ENCODE measurements around the gene GPR85.
"Not testable (repeated sequence)": the region's sequence is repeated elsewhere in the genome, so short reads cannot be mapped to it uniquely, and the experiment has no call there.

The GPR85 gene

DNA sequence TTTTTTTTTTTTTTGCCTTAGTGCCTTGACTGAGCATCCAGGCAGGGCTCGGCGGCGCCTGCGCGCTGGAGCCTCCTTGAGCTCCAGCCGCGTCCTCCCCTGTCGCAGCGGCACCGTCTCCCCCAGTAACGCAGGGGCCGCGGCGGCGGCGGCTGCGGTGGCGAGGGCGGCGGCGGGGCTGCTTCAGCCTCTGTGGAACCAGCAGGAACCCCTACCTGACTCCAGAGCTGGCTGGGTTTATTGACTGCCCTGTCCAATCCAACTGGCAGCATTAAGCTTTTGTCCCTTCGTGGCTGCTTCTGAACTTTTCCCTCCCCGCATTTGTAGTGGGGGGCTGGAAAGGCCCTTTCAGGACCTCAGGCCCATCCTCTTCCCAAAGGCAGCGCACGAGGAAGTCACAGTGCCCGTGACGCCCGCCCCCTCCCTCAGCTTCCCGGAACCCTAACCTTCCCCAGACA, at the start of gene GPR85:
TSS of gene GPR85 (minus strand) at position 397 of the 458 bp plus-strand sequence. CDS start 2,106 bp downstream, outside the sequence.
- DNase-seq (ENCODE audit: low spot score), result peak; percentile 60

DNA sequence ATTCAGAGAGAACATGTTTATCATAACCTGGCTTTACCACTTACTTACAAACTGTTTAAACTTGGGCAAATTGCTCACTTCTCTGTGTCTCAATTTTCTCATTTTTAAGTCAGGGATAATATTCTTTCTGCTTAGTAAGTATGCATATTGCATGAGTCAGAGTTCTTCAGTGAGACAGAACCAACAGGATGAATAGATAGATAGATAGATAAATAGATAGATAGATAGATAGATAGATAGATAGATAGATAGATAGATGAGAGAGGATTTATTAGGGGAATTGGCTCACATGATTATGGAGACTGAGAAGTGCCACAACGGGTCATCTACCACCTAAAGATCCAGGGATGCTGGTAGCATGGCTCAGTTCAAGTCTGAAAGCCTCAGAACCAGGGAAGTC, 47.4 kb upstream of the GPR85 start:
- DNase-seq (ENCODE audit: low spot score), result no peak

DNA sequence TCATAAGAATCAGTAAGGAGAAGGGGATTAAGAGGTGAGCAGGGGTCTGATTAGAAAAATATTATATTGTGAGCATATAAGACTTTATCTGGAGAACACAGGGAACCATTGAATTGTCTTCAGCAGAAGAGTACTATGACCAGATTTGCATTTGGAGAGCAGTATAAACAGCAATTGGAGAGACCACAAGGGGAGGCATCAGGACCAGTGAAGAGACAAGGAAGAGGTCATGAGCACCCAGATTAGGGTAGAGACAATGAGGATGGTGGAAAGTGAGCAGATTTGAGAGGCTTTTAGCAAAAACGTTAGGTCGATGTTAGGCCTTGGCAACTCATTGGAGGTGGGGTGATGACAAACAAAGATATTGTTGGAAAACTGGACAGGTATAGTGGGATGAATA, 44.7 kb upstream of the GPR85 start:
- no peak for DNase-seq (ENCODE audit: low spot score)

GRCh38 chr7:113128031-113128430, 41.4 kb upstream of the GPR85 start:
- peak; percentile 65 for DNase-seq (ENCODE audit: low spot score)

DNA sequence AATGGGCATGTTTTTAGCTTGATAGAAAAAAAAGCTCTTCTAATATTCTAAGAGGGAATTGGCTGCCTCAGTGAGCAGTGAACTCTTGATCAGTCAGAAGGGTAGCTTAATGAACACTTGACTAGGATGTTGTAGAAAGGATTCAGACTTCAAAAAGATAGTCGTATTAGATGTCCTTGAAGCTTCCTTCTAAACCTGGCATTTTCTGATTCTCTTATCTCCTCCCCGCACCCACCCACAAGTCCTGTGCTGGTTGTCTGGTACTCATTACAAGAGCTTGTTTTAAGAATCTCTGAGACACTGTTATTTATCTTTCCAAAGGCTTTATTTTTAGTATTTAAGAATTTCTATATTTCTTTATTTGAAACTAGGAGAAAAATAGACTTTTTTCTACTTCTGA, 39.1 kb upstream of the GPR85 start:
- no peak for DNase-seq (ENCODE audit: low spot score)

GRCh38 chr7:113122744-113123143, 36.1 kb upstream of the GPR85 start:
- DNase-seq (ENCODE audit: low spot score), result no peak

DNA sequence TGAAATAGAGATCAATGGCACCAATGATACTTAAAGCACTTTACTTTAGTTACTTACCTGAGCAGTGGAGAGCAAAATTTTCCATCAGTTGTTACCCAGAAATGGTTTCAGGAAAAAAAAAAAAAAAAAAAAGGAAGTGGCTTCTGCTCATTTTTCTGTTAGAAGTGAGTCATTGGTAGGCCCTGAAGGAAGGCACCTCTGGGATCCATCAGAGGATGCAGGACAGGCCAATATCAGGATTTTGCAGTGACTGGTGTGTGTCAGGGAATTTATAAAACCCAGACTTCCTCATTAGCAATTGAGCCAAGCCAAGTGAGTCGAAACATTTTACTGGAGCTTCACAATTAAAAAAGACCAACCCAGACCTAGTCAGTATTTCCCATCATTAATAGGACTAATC, 34.0 kb upstream of the GPR85 start:
- DNase-seq (ENCODE audit: low spot score), result peak; percentile 56

DNA sequence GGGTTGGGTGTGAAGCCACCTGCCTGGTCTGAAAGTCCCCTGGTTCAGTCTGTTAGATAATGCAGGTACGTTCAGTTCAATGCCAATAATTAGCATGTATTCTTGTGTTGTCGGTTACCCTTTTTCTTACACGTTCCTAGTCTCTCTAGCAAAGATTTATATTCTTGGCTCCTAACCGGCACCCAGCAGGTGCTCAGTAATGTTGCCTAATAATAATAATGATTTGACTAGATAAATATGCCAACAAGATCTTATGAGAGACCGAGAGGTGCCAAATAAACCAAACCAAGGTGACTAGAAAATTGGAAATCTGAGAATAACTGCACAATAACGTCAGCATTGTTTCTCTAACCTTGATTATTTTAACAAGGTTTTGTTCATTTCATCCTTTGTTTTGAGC, 32.8 kb upstream of the GPR85 start:
- DNase-seq (ENCODE audit: low spot score), result no peak

- peak; percentile 91 for DNase-seq (ENCODE audit: low spot score)
These were observed 31.7 kb upstream of the GPR85 start, which contains the start of gene SMIM30 for GRCh38 chr7:113118074-113118959. Gene SMIM30, minus strand, starts transcription at chr7:113118554. Its CDS starts 976 bp downstream, at chr7:113117578.

GRCh38 chr7:113117374-113117774, 30.7 kb upstream of the GPR85 start:
- not testable (repeated sequence) for DNase-seq (ENCODE audit: low spot score)

- DNase-seq (ENCODE audit: low spot score), result no peak
These were observed 27.3 kb upstream of the GPR85 start for GRCh38 chr7:113113912-113114311.

- DNase-seq (ENCODE audit: low spot score), result peak; percentile 19
These were observed 23.1 kb upstream of the GPR85 start for GRCh38 chr7:113109718-113110117.

- DNase-seq (ENCODE audit: low spot score), result peak; percentile 94
These were observed 13.5 kb upstream of the GPR85 start for GRCh38 chr7:113100121-113100603.

DNA sequence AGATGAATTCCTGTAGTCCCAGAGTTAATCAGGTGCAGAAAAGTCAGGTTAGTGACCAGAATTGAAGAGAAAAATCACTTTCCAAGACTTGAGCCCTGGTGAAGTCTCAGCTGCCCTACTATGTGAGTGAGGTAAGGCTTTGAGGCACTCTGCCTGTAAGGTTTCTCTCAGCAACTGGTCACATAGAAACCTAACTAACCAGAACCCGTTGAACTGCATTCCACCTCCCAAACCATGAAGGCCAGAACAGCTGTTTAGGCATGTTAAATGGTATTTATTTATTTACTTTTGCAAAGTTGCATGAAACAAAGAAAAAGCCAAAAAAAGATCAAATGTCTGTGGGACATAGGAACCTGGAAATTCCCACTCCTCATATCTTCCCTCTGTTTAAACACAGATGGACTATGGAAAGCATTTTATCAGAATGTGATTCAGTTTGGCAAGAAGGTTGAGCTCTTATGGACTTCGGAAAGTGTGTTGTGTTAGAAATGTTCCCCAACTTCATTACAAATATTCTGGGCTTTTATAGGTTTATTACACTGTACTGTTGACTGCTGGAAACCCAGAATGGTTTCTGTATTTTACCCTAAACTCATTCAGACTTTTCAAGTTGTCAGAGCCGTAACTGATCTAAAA, 12.8 kb upstream of the GPR85 start:
- DNase-seq (ENCODE audit: low spot score), result peak; percentile 25

GRCh38 chr7:113094517-113095249, 8.1 kb upstream of the GPR85 start:
- DNase-seq (ENCODE audit: low spot score), result no peak

DNA sequence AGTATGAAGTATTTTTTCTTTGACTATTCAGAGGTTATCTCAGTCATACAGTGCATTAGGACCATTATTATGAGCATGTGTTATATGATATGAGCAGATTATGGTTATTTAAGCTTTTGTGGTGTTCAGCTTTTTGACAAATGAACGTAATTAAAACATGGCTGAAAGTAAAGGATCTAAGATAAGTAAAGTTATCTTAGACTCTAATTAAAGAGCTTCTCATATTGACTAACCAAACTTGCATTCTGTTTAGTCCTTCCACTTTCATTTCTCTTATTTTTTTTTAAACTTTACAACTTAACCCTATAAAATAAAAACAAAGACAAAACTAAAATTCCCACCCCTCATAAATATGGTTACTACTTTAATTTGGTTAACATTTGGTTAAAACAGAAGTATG, 6.9 kb upstream of the GPR85 start:
- no peak for DNase-seq (ENCODE audit: low spot score)

DNA sequence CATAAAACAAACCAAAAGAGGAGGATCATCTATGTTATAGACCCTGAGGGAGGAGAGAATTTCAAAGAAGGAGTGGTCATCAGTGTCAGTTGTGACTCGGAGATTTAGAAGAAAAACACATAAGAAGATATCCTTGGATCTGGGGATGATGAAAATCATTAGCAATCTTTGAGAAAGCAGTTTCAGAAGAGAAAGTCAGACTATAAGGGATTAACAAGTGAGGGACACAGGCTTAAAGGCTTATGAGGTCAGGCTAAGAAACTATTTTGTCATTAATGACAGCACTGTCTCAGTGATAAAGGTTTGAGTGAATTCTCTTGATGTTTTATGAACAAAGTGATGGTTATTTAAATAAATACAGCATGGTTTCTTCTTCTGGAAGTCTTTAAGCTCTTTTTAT, 6.1 kb upstream of the GPR85 start:
- no peak for DNase-seq (ENCODE audit: low spot score)

DNA sequence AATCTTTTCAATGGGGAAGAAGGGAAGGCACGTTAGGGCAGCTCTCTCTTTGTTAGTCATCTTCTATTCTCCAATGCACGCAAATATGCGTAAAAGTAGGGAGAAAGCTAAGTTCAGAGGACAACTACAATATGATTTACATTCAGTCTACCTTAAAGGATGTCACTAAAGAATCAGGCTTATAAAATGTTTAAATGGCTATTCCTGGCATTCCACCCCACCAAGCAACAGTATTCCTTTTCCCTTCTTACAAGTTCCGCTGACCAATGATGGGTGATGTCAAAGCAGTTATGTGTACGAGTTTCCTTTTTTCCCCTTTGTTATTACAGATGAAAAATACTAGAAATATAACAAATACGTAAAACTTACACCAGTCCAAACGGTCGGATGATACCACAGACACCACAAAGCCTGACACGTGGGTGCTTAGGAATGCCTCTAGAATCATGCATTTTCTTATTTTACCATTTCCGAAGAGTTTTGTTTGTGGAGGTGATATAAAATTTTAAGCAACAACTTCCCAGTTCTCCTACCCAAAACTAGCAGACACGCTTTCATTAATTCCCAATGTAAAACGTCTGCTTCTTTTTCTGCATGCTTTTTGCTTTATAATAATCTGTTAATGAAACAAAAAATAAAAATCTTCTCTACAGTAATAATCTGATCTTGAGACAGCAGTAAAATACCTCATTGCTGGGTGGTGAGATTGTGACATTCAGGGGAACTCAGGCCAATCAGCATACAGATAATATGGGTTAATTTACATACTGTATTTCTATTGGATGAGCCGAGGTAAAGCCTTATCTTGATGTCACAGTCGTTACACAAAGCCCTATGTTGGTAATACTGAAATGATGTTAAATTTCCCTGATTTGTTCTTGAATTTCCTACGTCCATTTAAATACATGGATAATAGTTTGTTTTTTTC, 708 bp upstream of the GPR85 start:
- peak; percentile 60 for DNase-seq (ENCODE audit: low spot score)

- no peak for DNase-seq (ENCODE audit: low spot score)
These were observed 741 bp downstream of the GPR85 start for GRCh38 chr7:113085781-113086390.

DNA sequence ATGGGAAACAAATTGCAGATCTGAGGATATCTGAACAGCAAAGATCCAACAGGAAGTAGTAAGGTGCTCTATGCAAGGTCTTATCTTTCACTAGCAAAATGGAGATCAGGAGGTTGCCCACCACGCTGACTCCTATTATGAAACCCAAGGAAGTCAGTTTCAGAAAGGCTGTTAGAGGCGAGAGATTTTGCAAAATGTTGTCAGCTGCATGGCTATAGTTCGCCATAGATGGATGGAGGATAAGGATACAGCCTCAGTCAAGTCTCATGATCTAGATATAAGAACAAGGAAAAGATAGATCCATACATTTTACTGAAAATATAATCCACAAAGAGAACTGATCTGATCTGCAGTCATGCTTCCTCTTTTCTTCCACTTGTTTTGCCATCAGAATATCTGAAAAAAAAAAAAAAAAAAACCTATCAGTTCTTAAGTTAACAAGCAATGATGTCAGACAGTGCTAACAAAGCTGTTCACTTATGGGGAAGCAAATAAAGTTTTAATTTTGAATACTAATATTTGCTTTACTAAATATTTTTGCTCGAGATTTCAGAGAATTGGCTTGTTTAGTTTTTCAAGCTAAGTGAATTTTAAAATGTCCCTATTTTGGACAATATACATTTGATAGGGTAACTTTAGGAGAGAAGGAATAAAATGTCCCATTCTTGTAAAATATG, 2.0 kb downstream of the GPR85 start:
- no peak for DNase-seq (ENCODE audit: low spot score)

All from kidney tubule cell (primary cell).